Measurements from ENCODE around the gene ZNF497. TPM values are rescaled to one million over a fixed set of nuclear protein-coding genes. Genes with fewer than 3 reads are reported as not detected.

ZNF497 gene
- total RNA-seq, 1 donor from 2014 or later, result 2.2 TPM

DNA sequence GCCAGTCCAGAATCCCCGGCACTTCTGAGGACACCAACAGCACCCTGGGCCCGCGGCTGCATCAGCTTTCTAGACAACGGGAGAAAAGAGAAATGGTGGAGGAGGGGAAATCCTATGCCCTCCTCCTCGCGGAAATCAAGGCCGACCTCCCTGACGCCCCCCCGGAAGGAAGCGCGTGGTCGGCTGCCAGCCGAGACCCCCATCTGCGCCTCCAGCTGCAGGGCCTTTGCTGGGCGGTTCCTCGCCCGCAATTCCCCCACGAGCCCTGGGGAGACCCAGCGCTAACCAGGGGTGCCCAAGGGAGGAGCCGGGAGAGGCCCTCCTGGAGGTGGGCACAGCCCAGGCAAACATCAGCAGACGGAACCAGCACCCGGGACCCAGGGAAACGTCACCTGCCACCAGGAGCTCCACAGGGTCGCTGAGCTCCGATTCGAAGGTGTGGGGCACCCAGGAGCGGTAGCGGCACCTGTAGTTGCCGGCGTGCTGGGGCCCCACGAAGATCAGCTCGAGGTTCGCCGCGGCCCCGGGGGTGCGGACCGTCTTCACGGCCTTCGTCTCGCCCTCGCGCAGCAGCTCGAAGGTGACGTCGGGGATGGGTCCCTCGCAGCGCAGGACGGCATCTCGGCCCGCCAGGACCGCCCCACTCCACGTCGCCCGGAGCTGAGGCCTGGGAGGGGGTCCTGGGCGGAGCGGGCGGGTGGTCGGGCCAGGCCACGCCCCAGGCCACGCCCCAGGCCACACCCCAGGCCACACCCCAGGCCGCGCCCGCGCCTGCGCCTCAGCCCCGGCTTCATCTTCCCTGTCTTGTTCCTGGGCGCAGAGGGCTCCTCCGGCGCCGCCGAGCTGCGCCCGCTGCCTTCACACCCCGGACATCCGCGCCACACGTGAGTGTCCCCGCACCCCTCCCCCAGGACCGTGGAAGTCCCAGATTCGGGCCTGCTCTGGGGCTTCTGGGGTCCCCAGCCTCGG, 15.3 kb downstream of the ZNF497 start:
- H3K36me3 Mint-ChIP-seq (ENCODE audit: low read depth), result peaks cover 25% of the 10 kb centered on the region

DNA sequence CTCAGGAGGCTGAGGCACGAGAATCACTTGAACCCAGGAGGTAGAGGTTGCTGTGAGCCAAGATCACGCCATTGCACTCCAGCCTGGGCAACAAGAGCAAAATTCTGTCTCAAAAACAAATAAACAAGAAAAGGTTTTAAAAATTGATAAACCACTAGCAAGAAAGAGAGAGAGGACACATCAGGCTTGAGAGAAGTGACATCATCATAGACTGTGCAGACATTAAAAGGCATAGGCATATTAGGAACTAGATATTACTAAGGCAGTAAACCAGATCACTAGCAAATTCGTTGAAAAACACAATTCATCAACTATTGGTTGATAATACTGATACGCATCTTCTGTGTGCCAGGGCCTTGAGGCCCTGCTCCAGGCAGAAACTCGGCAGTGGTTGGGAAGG, 17.0 kb downstream of the ZNF497 start:
- no peaks in the 10 kb centered on the region for H3K9me3 Mint-ChIP-seq
- DNase-seq (ENCODE audit: low spot score), result no peak
- H3K4me1 Mint-ChIP-seq (ENCODE audit: low read depth), result peaks cover 15% of the 10 kb centered on the region
- H3K27ac Mint-ChIP-seq, result no peak overlapping the region
- H3K4me3 Mint-ChIP-seq (ENCODE audit: low read depth), result peak overlapping the region; percentile 79
- no peaks in the 10 kb centered on the region for H3K27me3 Mint-ChIP-seq (ENCODE audit: low read depth)
- intact Hi-C loops (cut with micrococcal nuclease), result loop anchor here (5.0 kb wide), 1 partner anchor 38 kb away; the partner anchor contains the start of gene ERVK3-1
- peaks cover 29% of the 10 kb centered on the region for H3K36me3 Mint-ChIP-seq (ENCODE audit: low read depth)

More for the DNA sequence above, 15.3 kb downstream of the ZNF497 start:
- intact Hi-C loops (cut with micrococcal nuclease), result loop anchor here (1.0 to 5.0 kb wide), 2 partner anchors 20 to 40 kb away; partner anchors contain the start of gene ERVK3-1
- Mint-ChIP-seq H3K27ac (peak overlapping the region; percentile 71), H3K9me3 (no peaks in the 10 kb centered on the region), H3K4me1 (ENCODE audit: low read depth) (peaks cover 15% of the 10 kb centered on the region), H3K4me3 (ENCODE audit: low read depth) (peak overlapping the region; percentile 95), H3K27me3 (ENCODE audit: low read depth) (no peaks in the 10 kb centered on the region)
- DNase-seq (ENCODE audit: low spot score), result peak; percentile 60

DNA sequence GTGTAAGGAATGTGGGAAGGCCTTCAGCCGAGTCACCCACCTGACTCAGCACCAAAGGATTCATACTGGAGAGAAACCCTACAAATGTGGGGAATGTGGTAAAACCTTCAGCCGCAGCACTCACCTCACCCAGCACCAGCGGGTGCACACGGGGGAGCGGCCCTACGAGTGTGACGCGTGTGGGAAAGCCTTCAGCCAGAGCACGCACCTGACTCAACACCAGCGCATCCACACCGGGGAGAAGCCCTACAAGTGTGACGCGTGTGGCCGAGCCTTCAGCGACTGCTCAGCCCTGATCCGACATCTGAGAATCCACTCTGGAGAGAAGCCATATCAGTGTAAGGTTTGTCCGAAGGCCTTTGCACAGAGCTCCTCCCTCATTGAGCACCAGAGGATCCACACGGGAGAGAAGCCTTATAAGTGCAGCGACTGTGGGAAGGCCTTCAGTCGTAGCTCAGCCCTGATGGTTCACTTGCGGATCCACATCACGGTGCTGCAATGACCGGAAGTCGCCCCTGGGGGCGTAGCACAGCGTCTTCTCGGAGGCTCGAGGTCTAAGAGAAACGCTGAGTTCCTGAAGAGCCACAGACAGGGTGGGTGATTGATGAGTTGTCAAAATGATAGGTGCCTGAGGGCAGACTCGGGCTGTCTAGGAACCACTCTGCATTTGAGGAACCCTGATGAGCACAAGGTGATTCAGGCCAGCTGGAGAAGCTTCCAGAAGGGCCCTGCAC, 23.6 kb downstream of the ZNF497 start:
- H3K4me1 Mint-ChIP-seq (ENCODE audit: low read depth), result no peaks in the 10 kb centered on the region
- H3K27ac Mint-ChIP-seq, result no peak overlapping the region
- no peaks in the 10 kb centered on the region for H3K27me3 Mint-ChIP-seq (ENCODE audit: low read depth)
- no peak overlapping the region for H3K4me3 Mint-ChIP-seq (ENCODE audit: low read depth)
- intact Hi-C loops (cut with micrococcal nuclease), result no loop called here
- H3K36me3 Mint-ChIP-seq (ENCODE audit: low read depth), result peaks cover 68% of the 10 kb centered on the region
- DNase-seq (ENCODE audit: low spot score), result no peak
- peaks cover 11% of the 10 kb centered on the region for H3K9me3 Mint-ChIP-seq

DNA sequence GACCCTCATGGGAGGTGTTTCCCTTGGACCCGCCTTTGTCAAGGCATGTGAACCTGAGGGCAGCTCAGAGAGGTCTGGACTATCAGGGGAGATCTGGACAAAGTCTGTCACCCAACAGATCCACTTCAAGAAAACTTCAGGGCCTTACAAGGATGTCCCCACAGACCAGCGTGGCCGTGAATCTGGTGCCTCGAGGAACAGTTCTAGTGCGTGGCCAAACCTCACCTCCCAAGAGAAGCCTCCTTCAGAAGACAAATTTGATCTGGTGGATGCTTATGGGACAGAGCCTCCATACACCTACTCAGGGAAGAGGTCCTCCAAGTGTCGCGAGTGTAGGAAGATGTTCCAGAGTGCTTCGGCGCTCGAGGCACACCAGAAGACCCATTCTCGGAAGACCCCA, 24.2 kb downstream of the ZNF497 start:
- Mint-ChIP-seq H3K9me3 (peaks cover 11% of the 10 kb centered on the region), H3K4me3 (ENCODE audit: low read depth) (no peak overlapping the region), H3K27ac (no peak overlapping the region), H3K4me1 (ENCODE audit: low read depth) (no peaks in the 10 kb centered on the region), H3K36me3 (ENCODE audit: low read depth) (peaks cover 70% of the 10 kb centered on the region), H3K27me3 (ENCODE audit: low read depth) (no peaks in the 10 kb centered on the region)
- intact Hi-C loops (cut with micrococcal nuclease), result no loop called here
- no peak for DNase-seq (ENCODE audit: low spot score)

DNA sequence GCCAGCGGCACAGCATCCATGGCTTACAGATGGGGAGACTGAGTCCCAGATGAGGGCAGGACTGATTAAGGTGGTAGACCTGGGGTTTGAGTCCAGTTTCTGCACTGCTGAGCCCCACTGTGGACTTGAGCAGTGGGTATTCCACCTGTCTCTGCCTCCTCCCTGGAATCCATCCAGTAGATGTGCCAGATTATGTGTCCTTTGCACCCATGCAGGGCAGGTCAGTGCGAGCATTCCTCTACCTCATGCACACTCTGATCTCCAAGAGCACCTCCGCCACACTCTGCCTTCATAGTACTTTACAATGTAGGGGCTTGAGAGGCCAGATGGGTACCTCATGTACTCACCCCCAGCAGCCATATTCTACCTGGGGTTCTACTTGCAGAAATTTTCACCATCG, 25.7 kb downstream of the ZNF497 start:
- DNase-seq (ENCODE audit: low spot score), result no peak
- intact Hi-C loops (cut with micrococcal nuclease), result no loop called here
- H3K4me3 Mint-ChIP-seq (ENCODE audit: low read depth), result no peak overlapping the region
- peaks cover 64% of the 10 kb centered on the region for H3K36me3 Mint-ChIP-seq (ENCODE audit: low read depth)
- H3K9me3 Mint-ChIP-seq, result peaks cover 11% of the 10 kb centered on the region
- H3K4me1 Mint-ChIP-seq (ENCODE audit: low read depth), result no peaks in the 10 kb centered on the region
- H3K27ac Mint-ChIP-seq, result no peak overlapping the region
- no peaks in the 10 kb centered on the region for H3K27me3 Mint-ChIP-seq (ENCODE audit: low read depth)

DNA sequence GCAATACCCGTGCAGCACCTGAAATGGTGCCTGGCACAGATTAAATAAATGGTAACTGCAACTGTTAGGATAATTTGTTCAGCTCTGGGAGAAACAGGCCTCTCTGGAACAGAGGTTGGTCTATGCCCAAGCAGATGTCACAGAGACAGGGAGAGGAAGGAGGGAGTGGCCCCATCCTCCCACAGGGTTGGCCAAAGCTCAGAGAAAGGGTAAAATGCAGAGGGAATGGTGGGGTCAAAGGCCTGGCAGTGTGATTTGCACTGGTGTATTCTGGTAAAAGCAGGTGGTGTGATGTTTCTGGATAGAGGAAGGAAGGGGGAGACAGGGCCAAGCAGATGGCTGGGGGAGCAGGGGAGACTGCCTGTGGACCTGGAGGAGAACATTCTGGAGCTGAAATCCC, 26.3 kb downstream of the ZNF497 start:
- intact Hi-C loops (cut with micrococcal nuclease), result no loop called here
- H3K27ac Mint-ChIP-seq, result no peak overlapping the region

DNA sequence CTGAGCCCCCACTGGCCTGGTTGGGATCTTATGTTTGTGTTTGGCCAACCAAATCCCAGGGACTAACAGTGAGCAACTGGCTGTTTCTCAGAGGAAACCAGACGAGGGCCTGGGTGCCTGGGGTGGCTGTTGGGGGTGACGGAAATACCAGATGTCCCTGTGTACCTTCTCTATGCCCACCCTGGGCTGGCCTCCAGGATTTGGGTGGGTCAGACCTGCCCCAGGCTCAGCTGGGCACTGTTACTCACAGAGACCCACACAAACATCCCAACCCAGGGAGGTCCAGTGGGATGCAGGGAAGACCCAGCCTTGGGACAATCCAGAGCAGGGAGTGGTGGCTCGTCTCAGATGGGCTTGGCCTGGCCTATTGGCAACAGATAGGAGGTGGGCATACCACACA, 26.9 kb downstream of the ZNF497 start:
- Mint-ChIP-seq H3K27ac (no peak overlapping the region), H3K27me3 (ENCODE audit: low read depth) (no peaks in the 10 kb centered on the region), H3K4me3 (ENCODE audit: low read depth) (no peak overlapping the region), H3K4me1 (ENCODE audit: low read depth) (no peaks in the 10 kb centered on the region), H3K36me3 (ENCODE audit: low read depth) (peaks cover 56% of the 10 kb centered on the region), H3K9me3 (peaks cover 11% of the 10 kb centered on the region)
- DNase-seq (ENCODE audit: low spot score), result no peak
- intact Hi-C loops (cut with micrococcal nuclease), result no loop called here

More for the DNA sequence above, 26.3 kb downstream of the ZNF497 start:
- Mint-ChIP-seq H3K4me3 (ENCODE audit: low read depth) (no peak overlapping the region), H3K4me1 (ENCODE audit: low read depth) (no peaks in the 10 kb centered on the region), H3K36me3 (ENCODE audit: low read depth) (peaks cover 62% of the 10 kb centered on the region), H3K27me3 (ENCODE audit: low read depth) (no peaks in the 10 kb centered on the region), H3K9me3 (peaks cover 11% of the 10 kb centered on the region)
- DNase-seq (ENCODE audit: low spot score), result no peak

DNA sequence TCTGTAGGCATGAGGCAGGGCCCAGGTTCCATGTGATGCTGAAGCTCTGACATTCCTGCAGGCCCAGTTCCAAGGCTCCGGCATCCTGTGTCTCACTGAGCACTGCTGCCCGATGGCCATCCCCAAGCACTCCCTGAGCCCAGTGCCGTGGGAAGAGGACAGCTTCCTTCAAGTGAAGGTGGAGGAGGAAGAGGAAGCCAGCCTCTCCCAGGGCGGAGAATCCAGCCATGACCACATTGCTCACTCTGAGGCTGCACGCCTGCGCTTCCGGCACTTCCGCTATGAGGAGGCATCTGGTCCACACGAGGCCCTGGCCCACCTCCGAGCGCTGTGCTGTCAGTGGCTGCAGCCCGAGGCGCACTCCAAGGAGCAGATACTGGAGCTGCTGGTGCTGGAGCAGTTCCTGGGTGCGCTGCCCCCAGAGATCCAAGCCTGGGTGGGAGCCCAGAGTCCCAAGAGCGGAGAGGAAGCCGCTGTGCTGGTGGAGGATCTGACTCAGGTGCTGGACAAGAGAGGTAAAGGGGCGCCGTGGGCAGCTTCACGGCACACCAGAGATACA, 27.8 kb downstream of the ZNF497 start:
- Mint-ChIP-seq H3K4me3 (ENCODE audit: low read depth) (no peak overlapping the region), H3K36me3 (ENCODE audit: low read depth) (peaks cover 49% of the 10 kb centered on the region), H3K27me3 (ENCODE audit: low read depth) (no peaks in the 10 kb centered on the region), H3K9me3 (peaks cover 7% of the 10 kb centered on the region), H3K27ac (no peak overlapping the region), H3K4me1 (ENCODE audit: low read depth) (peaks cover 2% of the 10 kb centered on the region)
- intact Hi-C loops (cut with micrococcal nuclease), result no loop called here
- DNase-seq (ENCODE audit: low spot score), result no peak

DNA sequence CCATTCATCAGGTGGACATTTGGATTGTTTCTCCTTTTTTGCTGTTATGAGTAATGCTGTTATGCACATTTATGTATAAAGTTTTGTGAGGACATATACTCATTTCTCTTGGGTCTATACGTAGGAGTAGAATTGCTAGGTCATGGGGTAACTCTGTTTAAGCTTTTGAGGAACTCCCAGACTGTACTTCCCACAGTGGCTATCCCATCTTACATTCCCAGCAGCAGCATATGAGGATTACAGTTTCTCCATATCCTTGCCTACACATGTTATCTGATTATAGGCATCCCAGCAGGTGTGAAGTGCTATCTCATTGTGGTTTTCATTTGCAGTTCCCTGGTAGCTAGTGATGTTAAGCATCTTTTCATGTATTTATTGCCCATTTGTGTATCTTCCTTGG, 29.9 kb downstream of the ZNF497 start:
- intact Hi-C loops (cut with micrococcal nuclease), result no loop called here
- no peak overlapping the region for H3K4me3 Mint-ChIP-seq (ENCODE audit: low read depth)
- no peak for DNase-seq (ENCODE audit: low spot score)
- H3K27ac Mint-ChIP-seq, result no peak overlapping the region
- peaks cover 30% of the 10 kb centered on the region for H3K36me3 Mint-ChIP-seq (ENCODE audit: low read depth)
- H3K4me1 Mint-ChIP-seq (ENCODE audit: low read depth), result peaks cover 2% of the 10 kb centered on the region
- no peaks in the 10 kb centered on the region for H3K9me3 Mint-ChIP-seq
- H3K27me3 Mint-ChIP-seq (ENCODE audit: low read depth), result no peaks in the 10 kb centered on the region

DNA sequence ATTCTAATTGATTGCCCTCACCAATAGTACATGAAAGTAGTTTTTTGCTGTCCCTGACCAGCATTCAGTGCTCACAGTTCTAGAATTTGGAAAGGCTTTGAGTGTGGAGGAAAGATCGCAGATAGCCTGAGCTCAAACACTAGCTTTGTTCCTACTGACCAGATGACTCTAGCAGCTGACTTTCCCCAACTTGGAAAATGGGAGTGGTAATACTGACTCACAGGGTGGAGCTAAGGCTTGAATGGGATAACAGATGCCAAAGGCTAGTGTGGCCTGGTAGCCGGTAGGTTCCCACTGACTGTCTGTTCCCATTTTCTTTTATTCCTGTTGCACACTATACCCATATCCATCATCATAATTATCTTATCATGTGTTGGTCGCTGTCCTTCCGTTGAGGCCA, 32.1 kb downstream of the ZNF497 start:
- Mint-ChIP-seq H3K27ac (no peak overlapping the region), H3K36me3 (ENCODE audit: low read depth) (peaks cover 13% of the 10 kb centered on the region), H3K4me1 (ENCODE audit: low read depth) (peaks cover 2% of the 10 kb centered on the region), H3K9me3 (no peaks in the 10 kb centered on the region), H3K4me3 (ENCODE audit: low read depth) (no peak overlapping the region), H3K27me3 (ENCODE audit: low read depth) (no peaks in the 10 kb centered on the region)
- intact Hi-C loops (cut with micrococcal nuclease), result no loop called here
- DNase-seq (ENCODE audit: low spot score), result no peak

DNA sequence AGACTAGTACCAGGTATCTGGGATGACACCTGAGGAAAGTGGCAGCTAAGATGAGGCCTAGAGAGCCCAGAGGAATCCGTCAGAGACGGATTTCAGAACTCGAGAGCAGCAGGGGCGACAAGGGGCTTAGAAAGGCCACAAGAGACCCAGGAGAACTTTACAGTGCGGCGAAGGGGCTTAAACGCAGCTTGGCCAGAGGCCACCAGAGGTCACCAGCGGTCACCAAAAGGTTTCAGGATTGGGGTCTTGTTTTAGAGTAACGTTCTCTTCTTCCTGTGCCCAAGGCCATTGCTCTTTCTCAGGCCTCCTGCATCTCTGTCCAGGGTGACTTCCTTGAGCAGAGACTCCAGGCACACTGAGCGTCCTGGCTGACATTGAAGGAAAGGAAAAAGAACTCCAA, 33.6 kb downstream of the ZNF497 start:
- Mint-ChIP-seq H3K9me3 (no peaks in the 10 kb centered on the region), H3K4me1 (ENCODE audit: low read depth) (peaks cover 2% of the 10 kb centered on the region), H3K27ac (no peak overlapping the region), H3K4me3 (ENCODE audit: low read depth) (no peak overlapping the region), H3K36me3 (ENCODE audit: low read depth) (peaks cover 3% of the 10 kb centered on the region), H3K27me3 (ENCODE audit: low read depth) (no peaks in the 10 kb centered on the region)
- intact Hi-C loops (cut with micrococcal nuclease), result loop anchor here (5.0 kb wide), 1 partner anchor 73 kb away; no protein-coding TSS in a partner anchor
- DNase-seq (ENCODE audit: low spot score), result no peak

DNA sequence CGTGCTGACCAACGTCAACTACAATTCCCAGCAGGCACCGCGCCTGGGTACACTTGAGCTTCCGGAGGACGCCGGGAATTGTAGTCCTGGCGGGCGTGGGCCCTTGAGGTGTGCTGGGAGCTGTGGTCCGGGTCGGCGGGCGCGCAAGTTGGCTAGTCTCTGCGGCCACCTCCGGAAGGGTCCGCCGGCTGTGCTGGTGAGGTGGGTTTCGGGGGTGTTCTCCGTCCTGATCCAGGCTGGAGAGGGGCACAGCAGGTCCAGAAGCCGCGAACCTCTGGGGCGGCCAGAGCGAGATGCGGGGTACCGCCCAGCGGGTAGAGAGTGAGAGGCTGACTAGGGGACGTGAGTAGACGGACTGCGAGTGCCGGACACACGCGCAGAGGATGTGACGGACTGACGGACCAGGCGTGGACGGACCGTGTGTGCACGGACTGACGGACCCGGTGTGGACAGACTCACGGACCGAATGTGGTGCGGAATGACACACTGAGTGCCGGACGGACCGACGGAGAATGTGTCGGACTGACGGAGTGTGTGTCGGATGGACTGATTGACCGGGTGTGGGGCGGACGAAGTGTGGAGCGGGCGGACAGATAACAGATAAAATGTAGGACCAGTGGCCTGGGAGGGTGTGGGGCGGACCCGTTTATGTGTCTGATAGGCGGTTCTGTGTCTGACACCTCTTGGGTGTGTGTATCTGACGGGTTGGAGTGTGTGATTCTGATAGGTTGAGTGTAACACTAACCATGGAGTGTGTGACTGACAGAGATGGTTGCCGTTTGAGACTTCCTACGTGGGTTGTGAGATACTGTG, 35.4 kb downstream of the ZNF497 start, which contains the start of gene ZSCAN22:
Gene ZSCAN22, plus strand, starts transcription at position 81 of the 813 bp plus-strand sequence. CDS start 7,809 bp downstream, outside the sequence.
- Mint-ChIP-seq H3K36me3 (ENCODE audit: low read depth) (no peaks in the 10 kb centered on the region), H3K4me1 (ENCODE audit: low read depth) (peaks cover 2% of the 10 kb centered on the region), H3K4me3 (ENCODE audit: low read depth) (no peak within 1 kb of the TSS), H3K27me3 (ENCODE audit: low read depth) (no peaks in the 10 kb centered on the region), H3K9me3 (no peaks in the 10 kb centered on the region), H3K27ac (no peak within 1 kb of the TSS)
- intact Hi-C loops (cut with micrococcal nuclease), result loop anchor here (1.0 to 5.0 kb wide), 6 partner anchors 20 to 145 kb away; partner anchors contain the start of genes ERVK3-1, ZNF8 and ZNF837
- peak; percentile 86 for DNase-seq (ENCODE audit: low spot score)

Data from activated T-helper 2 cell treated with anti-CD3 and anti-CD28 coated beads, Interferon-gamma antibody, Interleukin-2, Interleukin-4, amounts not matched to agents 10 μg/mL and 5 μg/mL and 100 μg/mL, durations not matched to agents 14 hours and 24 hours and 36 hours (primary cell).